Keratinocyte (primary cell): ENCODE measurements around the gene VPS13D. TPM values are rescaled to one million over a fixed set of nuclear protein-coding genes. Genes with fewer than 3 reads are reported as not detected.

Experiments used
- DNase-seq: peaks from one replicate; pipeline ENCODE4 v3.0.0-alpha.2; 2011; ENCODE audit warnings: low read depth, missing footprints, low spot score
- FAIRE-seq: peaks from 2 replicates; lab custom pipeline; 2011; peaks lifted over from hg19 to GRCh38; lab: Jason Lieb, UNC
- H2AFZ ChIP-seq: 2 replicates; pipeline ENCODE4 v1.6.0; 2012; ENCODE audit warnings: low read length, control low read depth, inconsistent platforms; ENCODE audit not compliant: control insufficient read depth
- H3K27ac ChIP-seq: 2 replicates; pipeline ENCODE4 v1.5.1; 2011; ENCODE audit warnings: low read length; ENCODE audit not compliant: control insufficient read depth, insufficient read depth
- H3K27me3 ChIP-seq: 3 replicates; pipeline ENCODE4 v1.6.0; 2011; ENCODE audit warnings: low read length; ENCODE audit not compliant: control insufficient read depth, insufficient read depth; ENCODE audit errors: extremely low read depth
- H3K36me3 ChIP-seq, 2 experiments: 2 replicates in 1 of 2; 3 replicates in 1 of 2; pipeline ENCODE4 v1.5.1; 2011; ENCODE audit warnings: low read length in 2 of 2, mild to moderate bottlenecking in 1 of 2; ENCODE audit not compliant: control insufficient read depth in 2 of 2, insufficient read depth in 2 of 2; ENCODE audit errors: extremely low read depth in 1 of 2
- H3K4me1 ChIP-seq: 3 replicates; pipeline ENCODE4 v1.5.1; 2011; ENCODE audit warnings: low read length; ENCODE audit not compliant: control insufficient read depth, insufficient read depth; ENCODE audit errors: extremely low read depth
- H3K4me2 ChIP-seq: 3 replicates; pipeline ENCODE4 v1.6.0; 2011; ENCODE audit warnings: low read depth, low read length; ENCODE audit not compliant: control insufficient read depth, insufficient read depth; ENCODE audit errors: extremely low read depth
- H3K4me3 ChIP-seq, 3 experiments: fragments of 200-600 bp in 1 of 3; sonication (generic) in 1 of 3; 2 replicates in 2 of 3; 3 replicates in 1 of 3; pipeline ENCODE4 v1.5.1; 2011 to 2016; ENCODE audit warnings: low read length in 3 of 3, mild to moderate bottlenecking in 3 of 3, control low read depth in 2 of 3, inconsistent platforms in 1 of 3, low read depth in 1 of 3, mixed read lengths in 1 of 3, mixed run types in 1 of 3, moderate library complexity in 1 of 3; ENCODE audit not compliant: control insufficient read depth in 2 of 3, insufficient read depth in 2 of 3; ENCODE audit errors: extremely low read depth in 1 of 3
- H3K79me2 ChIP-seq: 2 replicates; pipeline ENCODE4 v1.6.0; 2012; ENCODE audit warnings: low read length; ENCODE audit not compliant: control insufficient read depth, insufficient read depth
- H3K9ac ChIP-seq: 3 replicates; pipeline ENCODE4 v1.6.0; 2011; ENCODE audit warnings: low read length; ENCODE audit not compliant: control insufficient read depth, insufficient read depth; ENCODE audit errors: extremely low read depth
- H3K9me1 ChIP-seq: 3 replicates; pipeline ENCODE4 v1.6.0; 2011; ENCODE audit warnings: low read length; ENCODE audit not compliant: control insufficient read depth, insufficient read depth; ENCODE audit errors: extremely low read depth
- H3K9me3 ChIP-seq: 2 replicates; pipeline ENCODE4 v1.5.1; 2012; ENCODE audit warnings: low read depth, low read length; ENCODE audit not compliant: control insufficient read depth
- H4K20me1 ChIP-seq: 3 replicates; pipeline ENCODE4 v1.6.0; 2011; ENCODE audit warnings: low read length; ENCODE audit not compliant: control insufficient read depth, insufficient read depth; ENCODE audit errors: extremely low read depth
- CTCF ChIP-seq, 3 experiments: IDR thresholded peaks in 1 of 3; conservative IDR thresholded peaks in 1 of 3; optimal IDR thresholded peaks in 1 of 3; 2 replicates in 2 of 3; 3 replicates in 1 of 3; pipeline versions ENCODE3 to v1.5.1; 2011; ENCODE audit warnings: low read length in 3 of 3, mild to moderate bottlenecking in 3 of 3, moderate library complexity in 2 of 3, control low read depth in 1 of 3, inconsistent platforms in 1 of 3; ENCODE audit not compliant: insufficient read depth in 2 of 3; ENCODE audit errors: extremely low read depth in 1 of 3
- EZH2 ChIP-seq: IDR thresholded peaks from one replicate; pipeline ENCODE4 v1.6.1; 2012; ENCODE audit warnings: inconsistent platforms, mild to moderate bottlenecking, low read length, moderate library complexity
- dilution Hi-C: fragments of 300-500 bp; cut with MboI; formaldehyde crosslinking; loops from one replicate; pipeline ENCODE4 v1.7.0; 2020; ENCODE audit warnings: low sequenced_read_pairs; ENCODE audit not compliant: extremely low pct_ligation_motif_present
- polyA plus RNA-seq, 5 experiments: library from polyadenylated mRNA; depleted of rRNA in 3 of 5; stranded (reverse) in 3 of 5; stranded (forward) in 1 of 5; unstranded in 1 of 5; fragments of >200 nt; gene quantifications; 1 replicate in 1 of 5; 2 replicates in 3 of 5; 3 replicates in 1 of 5; pipeline versions ENCODE4 v1.2.1 to v1.2.3, GENCODE V29; 2011 to 2012; ENCODE audit warnings: missing spikeins in 2 of 5, low read depth in 1 of 5, low replicate concordance in 1 of 5

Gene VPS13D
- polyA plus RNA-seq, 1 donor (not counting 4 experiments of a cell fraction or from before 2014, with no cell fraction given) = 19.0 TPM

- DNase-seq (no peak), FAIRE-seq (no peak)
- no peak overlapping the region for H3K27ac ChIP-seq
- no peaks in the 10 kb centered on the region for H4K20me1 ChIP-seq
- H3K9me3 ChIP-seq = no peaks in the 10 kb centered on the region
- no peak for TF ChIP-seq CTCF (optimal IDR thresholded peaks at IDR 0.05 in 1 of 3, IDR thresholded peaks at IDR 0.05 in 1 of 3, conservative IDR thresholded peaks at IDR 0.05 in 1 of 3; ENCODE audit: extremely low read depth in 1 of 3, insufficient read depth in 2 of 3, low read length in 3 of 3)
- TF ChIP-seq EZH2 = no peak
- H3K4me2 ChIP-seq = no peak overlapping the region
- H3K79me2 ChIP-seq = no peaks in the 10 kb centered on the region
- dilution Hi-C loops = no loop called here
- no peak overlapping the region for H3K4me3 ChIP-seq
- H3K9ac ChIP-seq = no peak overlapping the region
- H3K36me3 ChIP-seq = peaks cover 0 to 12% of the 10 kb centered on the region in 2 experiments
- no peaks in the 10 kb centered on the region for H3K27me3 ChIP-seq
- H3K9me1 ChIP-seq = peaks cover 3% of the 10 kb centered on the region
- no peak overlapping the region for H2AFZ ChIP-seq
- peaks cover 3% of the 10 kb centered on the region for H3K4me1 ChIP-seq
These were observed 266.5 kb downstream of the VPS13D start for GRCh38 chr1:12496154-12496961.

GRCh38 chr1:12499539-12500240, 269.9 kb downstream of the VPS13D start:
- peaks cover 5% of the 10 kb centered on the region for H3K9me1 ChIP-seq
- H3K9me3 ChIP-seq = no peaks in the 10 kb centered on the region
- H3K4me2 ChIP-seq = no peak overlapping the region
- no peaks in the 10 kb centered on the region for H3K27me3 ChIP-seq
- H3K4me1 ChIP-seq = peaks cover 13% of the 10 kb centered on the region
- dilution Hi-C loops = no loop called here
- no peak overlapping the region for H2AFZ ChIP-seq
- peaks cover 0 to 16% of the 10 kb centered on the region in 2 experiments for H3K36me3 ChIP-seq
- no peak for TF ChIP-seq CTCF (optimal IDR thresholded peaks at IDR 0.05 in 1 of 3, IDR thresholded peaks at IDR 0.05 in 1 of 3, conservative IDR thresholded peaks at IDR 0.05 in 1 of 3; ENCODE audit: extremely low read depth in 1 of 3, insufficient read depth in 2 of 3, low read length in 3 of 3)
- H3K9ac ChIP-seq = no peak overlapping the region
- H3K4me3 ChIP-seq = no peak overlapping the region
- H3K27ac ChIP-seq = no peak overlapping the region
- no peak for FAIRE-seq
- no peak for DNase-seq
- H4K20me1 ChIP-seq = no peaks in the 10 kb centered on the region
- H3K79me2 ChIP-seq = no peaks in the 10 kb centered on the region
